ENCODE data around the gene SCART1.

DNA sequence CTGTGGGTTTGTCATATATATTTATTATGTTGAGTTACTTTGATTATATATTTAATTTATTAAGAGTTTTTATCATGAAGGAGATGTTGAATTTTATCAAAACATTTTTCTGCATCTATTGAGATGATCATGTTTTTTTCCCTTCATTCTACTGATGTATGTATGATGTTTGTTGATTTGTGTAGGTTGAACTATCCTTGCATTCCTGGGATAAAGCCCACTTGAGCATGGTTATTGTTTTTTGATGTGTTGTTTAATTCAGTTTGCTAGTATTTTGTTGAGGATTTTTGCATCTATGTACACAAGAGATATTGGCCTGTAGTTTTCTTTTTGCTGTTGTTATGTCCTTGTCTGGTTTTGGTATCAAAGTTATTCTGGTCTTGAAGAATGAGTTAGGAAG, 31.1 kb downstream of the SCART1 start:
- TF ChIP-seq CTCF (conservative IDR thresholded peaks at IDR 0.05 in 1 of 2, IDR thresholded peaks at IDR 0.05 in 1 of 2; ENCODE audit: extremely low read depth in 1 of 2, insufficient read depth in 1 of 2, low read depth in 1 of 2, low read length in 2 of 2) (no peak), EZH2 (IDR thresholded peaks at IDR 0.05; ENCODE audit: borderline replicate concordance, low read length) (no peak)
